ENCODE measurements around the gene ANKRD26.

DNA sequence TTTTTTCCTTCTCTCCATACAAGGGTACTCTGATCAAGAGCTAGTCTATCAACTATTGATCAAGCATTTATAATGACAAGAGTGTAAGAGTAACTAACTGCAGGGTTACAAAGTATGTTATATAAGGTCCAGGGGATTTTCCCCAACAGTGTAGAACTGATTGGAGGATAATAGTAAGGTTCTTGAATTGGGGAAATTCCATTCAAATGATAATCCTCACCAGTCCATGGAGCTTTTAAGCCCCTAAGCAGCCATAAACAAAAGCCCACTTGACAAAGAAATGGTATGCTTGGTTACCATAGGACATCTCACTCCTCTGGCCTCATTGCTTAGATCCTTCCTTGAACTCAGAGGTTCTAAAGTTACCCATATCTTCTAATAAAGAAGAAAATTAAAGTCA lies 45.6 kb upstream of the ANKRD26 start:
- TF ChIP-seq, protein P1, sequence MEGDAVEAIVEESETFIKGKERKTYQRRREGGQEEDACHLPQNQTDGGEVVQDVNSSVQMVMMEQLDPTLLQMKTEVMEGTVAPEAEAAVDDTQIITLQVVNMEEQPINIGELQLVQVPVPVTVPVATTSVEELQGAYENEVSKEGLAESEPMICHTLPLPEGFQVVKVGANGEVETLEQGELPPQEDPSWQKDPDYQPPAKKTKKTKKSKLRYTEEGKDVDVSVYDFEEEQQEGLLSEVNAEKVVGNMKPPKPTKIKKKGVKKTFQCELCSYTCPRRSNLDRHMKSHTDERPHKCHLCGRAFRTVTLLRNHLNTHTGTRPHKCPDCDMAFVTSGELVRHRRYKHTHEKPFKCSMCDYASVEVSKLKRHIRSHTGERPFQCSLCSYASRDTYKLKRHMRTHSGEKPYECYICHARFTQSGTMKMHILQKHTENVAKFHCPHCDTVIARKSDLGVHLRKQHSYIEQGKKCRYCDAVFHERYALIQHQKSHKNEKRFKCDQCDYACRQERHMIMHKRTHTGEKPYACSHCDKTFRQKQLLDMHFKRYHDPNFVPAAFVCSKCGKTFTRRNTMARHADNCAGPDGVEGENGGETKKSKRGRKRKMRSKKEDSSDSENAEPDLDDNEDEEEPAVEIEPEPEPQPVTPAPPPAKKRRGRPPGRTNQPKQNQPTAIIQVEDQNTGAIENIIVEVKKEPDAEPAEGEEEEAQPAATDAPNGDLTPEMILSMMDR (IDR thresholded peaks at IDR 0.05): no peak
- TF ChIP-seq POLR2A (IDR thresholded peaks at IDR 0.05) (no peak), POLR2AphosphoS5 (IDR thresholded peaks at IDR 0.05) (no peak)
